ENCODE measurements around the gene CSTPP1.
"Not testable (repeated sequence)": the region's sequence is repeated elsewhere in the genome, so short reads cannot be mapped to it uniquely, and the experiment has no call there.

The CSTPP1 gene

GRCh38 chr11:46913484-46913883 is 23.1 kb upstream of the CSTPP1 start:
- FAIRE-seq, result no peak

- no peak for FAIRE-seq
These were observed 22.2 kb upstream of the CSTPP1 start for GRCh38 chr11:46914363-46914762.

GRCh38 chr11:46914910-46915309 is 21.7 kb upstream of the CSTPP1 start:
- FAIRE-seq, result no peak

- no peak for FAIRE-seq
These were observed 20.1 kb upstream of the CSTPP1 start for GRCh38 chr11:46916286-46917108.

DNA sequence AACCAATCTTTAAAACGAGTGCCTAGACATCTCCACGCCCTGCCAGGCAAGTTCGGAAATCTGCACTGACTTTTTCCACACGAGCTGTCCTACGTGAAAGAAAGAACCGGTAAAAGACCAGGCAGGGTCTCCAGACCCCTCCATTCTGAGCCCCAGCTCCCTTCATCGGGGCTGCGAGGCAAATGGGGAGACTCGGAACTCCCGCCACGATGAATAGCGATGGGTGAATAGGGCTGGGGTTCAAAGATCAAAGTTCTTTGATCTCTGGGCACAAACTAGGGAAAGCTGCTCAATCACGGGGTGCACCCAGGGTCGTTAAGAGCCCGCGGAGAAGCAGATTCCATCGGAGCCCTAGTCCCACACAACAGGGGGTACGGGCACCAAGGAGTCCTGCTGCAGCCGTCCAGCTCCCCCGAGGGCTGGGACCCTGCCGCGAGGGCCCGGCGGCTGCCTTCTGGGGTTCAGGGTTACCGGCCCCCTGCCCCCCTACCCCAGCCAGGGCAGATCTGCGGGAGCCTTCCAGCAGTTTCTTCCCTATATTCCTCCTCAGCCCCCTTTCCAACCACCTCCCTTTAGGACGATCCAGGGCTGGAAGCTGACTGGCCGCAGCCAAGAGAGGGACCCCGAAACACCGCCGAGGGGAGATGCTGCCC is 19.3 kb upstream of the CSTPP1 start:
- no peak for FAIRE-seq

- FAIRE-seq, result no peak
These were observed 18.8 kb upstream of the CSTPP1 start for GRCh38 chr11:46917762-46918082.

DNA sequence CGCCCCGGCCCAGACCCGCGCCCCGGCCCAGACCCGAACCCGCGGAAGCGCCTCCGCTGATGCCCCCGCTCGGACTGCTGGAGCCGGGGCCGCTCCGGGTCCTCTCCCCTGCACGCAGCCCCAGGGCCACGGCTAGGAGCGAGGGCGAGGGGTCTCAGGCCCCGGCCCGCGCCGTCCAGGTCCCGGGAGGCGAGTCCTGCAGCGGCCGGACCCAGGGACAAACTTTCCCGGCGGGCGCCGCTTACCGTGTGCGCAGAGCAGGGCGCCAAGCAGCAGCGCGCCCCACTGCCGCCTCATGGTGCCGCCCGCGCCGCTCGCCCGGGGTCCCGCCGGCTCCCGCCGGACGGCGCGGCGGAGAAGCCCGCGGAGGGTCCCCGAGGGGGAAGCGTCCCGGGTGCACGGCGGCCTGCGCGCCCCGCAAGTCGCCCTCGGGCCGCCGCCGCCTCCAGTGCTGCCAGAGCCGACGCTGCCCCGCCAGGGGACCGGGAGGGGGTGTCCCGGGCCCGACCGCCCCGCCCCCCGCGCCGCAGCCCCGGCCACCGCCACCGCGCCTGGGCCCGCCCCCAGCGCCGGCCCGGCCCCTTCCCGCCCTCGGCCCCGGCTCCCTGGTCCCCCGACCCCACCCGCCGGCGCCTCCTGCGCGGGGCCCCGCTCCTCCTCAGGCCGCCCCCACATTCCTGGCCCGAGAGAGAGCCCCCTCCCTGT is 18.3 kb upstream of the CSTPP1 start, which contains the start of gene LRP4:
LRP4 (minus strand) TSS at position 468 of the 705 bp plus-strand sequence; CDS start at position 297, 171 bp downstream.
- no peak for FAIRE-seq

DNA sequence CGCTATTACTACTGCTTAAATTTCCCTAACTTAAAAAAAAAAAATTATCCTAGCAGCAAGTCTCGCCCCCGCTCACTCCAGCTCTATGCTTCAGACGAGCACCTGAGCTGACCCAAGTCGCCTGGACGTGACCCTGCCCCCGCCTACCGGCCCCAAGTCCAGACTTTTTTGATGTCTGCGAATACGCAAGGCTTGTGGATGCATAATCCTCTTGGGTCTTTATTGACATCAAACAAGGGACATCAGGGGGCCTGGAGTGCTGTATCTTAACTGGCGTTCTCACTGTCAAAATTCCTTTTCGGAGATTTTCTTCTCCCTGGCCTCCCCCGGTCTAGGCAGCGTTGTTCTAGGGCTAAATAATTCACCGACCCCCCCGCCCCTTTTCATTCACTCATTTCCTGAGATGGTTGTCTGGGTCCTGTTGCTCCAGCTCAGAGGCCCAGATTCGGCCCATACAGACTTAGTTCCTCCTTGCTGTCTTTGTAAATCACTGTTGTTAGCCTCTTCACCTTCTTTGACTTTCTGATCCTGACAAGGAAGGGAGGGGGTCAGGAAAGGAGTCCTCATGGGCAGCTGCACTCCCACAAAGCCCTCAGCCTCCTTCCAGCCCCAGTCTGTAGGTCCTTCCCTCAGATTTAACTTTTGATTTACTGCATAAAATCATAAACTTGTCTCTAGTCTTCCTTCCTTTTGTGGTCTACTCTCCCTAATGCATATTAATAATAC is 17.6 kb upstream of the CSTPP1 start:
- FAIRE-seq, result no peak

DNA sequence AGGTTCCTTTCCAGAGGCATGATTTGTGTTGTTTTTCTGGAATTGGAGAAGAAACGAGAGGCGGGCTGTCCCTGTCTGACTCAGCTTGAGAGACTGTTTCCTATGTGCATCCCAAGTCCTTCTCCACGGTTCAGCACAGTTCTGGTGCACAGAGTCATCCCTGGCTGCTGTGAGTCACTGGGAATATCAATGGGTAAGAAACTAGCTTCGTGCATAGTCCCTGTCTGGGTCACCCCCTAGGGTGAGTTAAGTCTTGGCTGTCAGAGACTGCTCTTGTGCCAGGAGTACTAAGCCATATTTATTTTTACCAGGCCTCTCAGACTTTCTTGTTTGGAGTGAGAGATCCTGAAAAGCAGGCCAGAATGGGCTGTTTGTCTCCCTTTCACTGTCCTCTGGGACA is 15.8 kb upstream of the CSTPP1 start:
- no peak for FAIRE-seq

DNA sequence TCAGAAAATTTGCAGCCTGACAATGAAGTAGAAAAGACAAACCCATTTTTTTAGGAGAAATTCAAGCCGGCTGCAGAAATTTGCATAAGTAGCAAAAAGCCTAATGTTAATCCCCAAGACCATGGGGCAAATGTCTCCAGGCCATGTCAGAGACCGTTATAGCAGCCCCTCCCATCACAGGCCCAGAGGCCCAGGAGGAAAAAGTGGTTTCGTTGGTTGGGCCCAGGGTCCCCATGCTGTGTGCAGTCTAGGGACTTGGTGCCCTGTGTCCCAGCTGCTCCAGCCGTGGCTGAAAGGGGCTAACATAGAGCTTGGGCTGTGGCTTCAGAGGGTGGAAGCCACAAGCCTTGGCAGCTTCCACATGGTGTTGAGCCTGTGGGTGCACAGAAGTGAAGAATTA is 8.6 kb upstream of the CSTPP1 start:
- not testable (repeated sequence) for FAIRE-seq

DNA sequence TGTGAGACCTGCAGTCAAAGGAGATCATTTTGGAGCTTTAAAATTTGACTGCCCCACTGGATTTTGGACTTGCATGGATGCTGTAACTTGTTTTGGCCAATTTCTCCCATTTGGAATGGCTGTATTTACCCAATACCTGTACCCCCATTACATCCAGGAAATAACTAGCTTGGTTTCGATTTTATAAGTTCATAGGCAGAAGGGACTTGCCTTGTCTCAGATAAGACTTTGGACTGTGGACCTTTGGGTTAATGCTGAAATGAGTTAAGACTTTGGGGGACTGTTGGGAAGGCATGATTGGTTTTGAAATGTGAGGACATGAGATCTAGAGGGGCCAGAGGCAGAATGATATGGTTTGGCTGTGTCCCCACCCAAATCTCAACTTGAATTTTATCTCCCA is 7.9 kb upstream of the CSTPP1 start:
- not testable (repeated sequence) for FAIRE-seq

- FAIRE-seq, result no peak
These were observed 6.5 kb upstream of the CSTPP1 start for GRCh38 chr11:46930089-46930488.

- no peak for FAIRE-seq
These were observed 5.6 kb downstream of the CSTPP1 start for GRCh38 chr11:46942172-46942571.

- no peak for FAIRE-seq
These were observed 8.0 kb downstream of the CSTPP1 start for GRCh38 chr11:46944356-46945075.

- FAIRE-seq, result no peak
These were observed 11.0 kb downstream of the CSTPP1 start for GRCh38 chr11:46947399-46948077.

DNA sequence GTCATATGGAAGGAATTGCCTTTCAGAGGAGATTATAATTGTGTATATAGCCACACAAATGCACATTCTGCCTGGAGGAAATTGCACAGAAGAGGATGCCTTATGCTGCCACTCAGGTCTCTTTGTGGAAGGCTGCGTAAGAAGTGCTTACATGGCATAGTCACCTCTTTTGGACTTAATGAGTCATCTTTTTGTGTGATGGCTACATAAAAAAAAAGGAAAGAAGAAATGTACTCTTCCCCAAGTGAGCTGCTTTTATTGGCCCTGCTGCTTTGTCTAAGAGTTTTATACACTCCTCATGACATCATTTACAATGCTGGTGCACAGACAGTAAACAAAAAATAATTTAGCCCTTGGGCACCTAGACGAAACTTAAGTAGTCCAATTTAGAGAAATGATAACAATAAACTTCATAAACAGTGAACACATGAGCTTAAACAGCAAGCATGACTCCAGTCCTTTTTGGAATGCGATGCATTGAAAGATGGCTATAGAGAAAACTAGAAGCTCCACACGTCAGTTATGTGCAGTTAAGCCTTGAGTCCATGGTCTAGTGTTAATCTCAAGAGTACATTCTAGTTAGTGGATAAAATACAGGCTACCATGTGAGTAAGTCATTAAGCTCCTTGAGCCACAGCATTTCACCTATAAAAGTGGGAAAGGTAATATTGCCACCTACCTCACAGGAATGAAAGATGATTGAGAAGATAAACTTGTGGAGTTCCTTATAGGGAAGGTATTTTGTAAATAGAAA is 12.0 kb downstream of the CSTPP1 start:
- FAIRE-seq, result no peak

DNA sequence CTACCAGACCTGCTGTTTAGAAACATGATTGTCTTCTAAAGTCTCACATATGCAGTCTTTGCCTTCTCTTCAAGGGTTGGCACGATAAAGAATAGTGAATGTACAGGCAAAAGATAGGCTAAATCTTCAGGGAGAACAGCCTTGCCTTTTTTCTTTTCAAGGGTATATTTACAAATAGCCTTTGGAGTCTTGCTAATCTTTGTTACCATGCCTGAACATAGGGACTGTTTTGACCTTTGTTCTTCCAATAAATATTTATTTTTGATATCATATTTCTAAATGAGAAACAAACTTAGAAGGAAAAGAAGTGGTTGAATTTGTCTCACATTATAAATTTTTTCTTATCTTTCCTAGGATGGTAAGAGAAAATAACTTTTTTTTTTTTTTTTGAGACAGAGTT is 12.7 kb downstream of the CSTPP1 start:
- no peak for FAIRE-seq

GRCh38 chr11:46951864-46952263 is 15.3 kb downstream of the CSTPP1 start:
- no peak for FAIRE-seq

- FAIRE-seq, result no peak
These were observed 16.0 kb downstream of the CSTPP1 start for GRCh38 chr11:46952553-46952952.

- FAIRE-seq, result no peak
These were observed 16.5 kb downstream of the CSTPP1 start for GRCh38 chr11:46953093-46953492.

GRCh38 chr11:46958777-46959176 is 22.2 kb downstream of the CSTPP1 start:
- FAIRE-seq, result peak; percentile 3

Data from A204.1 (cell line).